ENCODE data around the gene TIMM9. TPM values are rescaled to one million over a fixed set of nuclear protein-coding genes. Genes with fewer than 3 reads are reported as not detected.
"Not testable (repeated sequence)": the region's sequence is repeated elsewhere in the genome, so short reads cannot be mapped to it uniquely, and the experiment has no call there.

Gene TIMM9
- total and polyA plus RNA-seq, 10 donors = 25.3 to 64.1 (median 46.9) TPM

GRCh38 chr14:58367296-58367695, 60.0 kb downstream of the TIMM9 start:
- no peaks in the 10 kb centered on the region for H3K27me3 ChIP-seq (replicated peaks in 1 of 7)
- WGBS, 5 donors = 83 to 95% (median 84%) methylated on average over 3 of the region's 3 CpGs
- no peaks in the 10 kb centered on the region for H3K9me3 ChIP-seq
- intact Hi-C loops (cut with DNase I; ENCODE audit: low total_unique reads) = no loop called here
- H3K27ac ChIP-seq = peak overlapping the region in 3 of 8 donors; percentile 8 to 24 (median 9)
- no peak overlapping the region for H3K4me3 ChIP-seq
- no peak for DNase-seq
- no peaks in the 10 kb centered on the region for H3K4me1 ChIP-seq
- peaks cover 2 to 100% (median 79%) of the 10 kb centered on the region in 6 donors for H3K36me3 ChIP-seq
- TF ChIP-seq, protein P1, sequence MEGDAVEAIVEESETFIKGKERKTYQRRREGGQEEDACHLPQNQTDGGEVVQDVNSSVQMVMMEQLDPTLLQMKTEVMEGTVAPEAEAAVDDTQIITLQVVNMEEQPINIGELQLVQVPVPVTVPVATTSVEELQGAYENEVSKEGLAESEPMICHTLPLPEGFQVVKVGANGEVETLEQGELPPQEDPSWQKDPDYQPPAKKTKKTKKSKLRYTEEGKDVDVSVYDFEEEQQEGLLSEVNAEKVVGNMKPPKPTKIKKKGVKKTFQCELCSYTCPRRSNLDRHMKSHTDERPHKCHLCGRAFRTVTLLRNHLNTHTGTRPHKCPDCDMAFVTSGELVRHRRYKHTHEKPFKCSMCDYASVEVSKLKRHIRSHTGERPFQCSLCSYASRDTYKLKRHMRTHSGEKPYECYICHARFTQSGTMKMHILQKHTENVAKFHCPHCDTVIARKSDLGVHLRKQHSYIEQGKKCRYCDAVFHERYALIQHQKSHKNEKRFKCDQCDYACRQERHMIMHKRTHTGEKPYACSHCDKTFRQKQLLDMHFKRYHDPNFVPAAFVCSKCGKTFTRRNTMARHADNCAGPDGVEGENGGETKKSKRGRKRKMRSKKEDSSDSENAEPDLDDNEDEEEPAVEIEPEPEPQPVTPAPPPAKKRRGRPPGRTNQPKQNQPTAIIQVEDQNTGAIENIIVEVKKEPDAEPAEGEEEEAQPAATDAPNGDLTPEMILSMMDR (IDR thresholded peaks at IDR 0.05 in 8 of 11, conservative IDR thresholded peaks at IDR 0.05 in 3 of 11) = no peak
- peak in 1 of 3 donors; percentile 14 for TF ChIP-seq POLR2AphosphoS5 (IDR thresholded peaks at IDR 0.05)

DNA sequence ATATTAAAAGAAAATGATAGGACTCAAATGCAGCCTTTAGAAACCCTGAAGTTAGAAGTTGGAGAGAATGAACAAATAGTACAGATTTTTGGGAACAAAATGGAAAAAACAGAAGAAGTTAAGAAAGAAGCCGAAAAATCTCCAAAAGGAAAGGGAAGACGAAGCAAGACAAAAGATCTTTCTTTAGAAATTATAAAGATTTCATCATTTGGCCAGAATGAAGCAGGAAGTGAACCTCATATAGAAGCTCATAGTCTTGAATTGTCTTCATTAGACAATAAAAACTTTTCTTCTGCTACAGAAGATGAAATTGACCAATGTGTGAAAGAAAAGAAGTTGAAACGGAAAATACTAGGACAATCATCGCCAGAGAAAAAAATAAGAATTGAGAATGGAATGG, 63.0 kb downstream of the TIMM9 start:
- TF ChIP-seq POLR2AphosphoS5 (IDR thresholded peaks at IDR 0.05) = no peak
- no peak for TF ChIP-seq POLR2A (IDR thresholded peaks at IDR 0.05)
- TF ChIP-seq, protein P1 (IDR thresholded peaks at IDR 0.05 in 8 of 11, conservative IDR thresholded peaks at IDR 0.05 in 3 of 11) = no peak
- peaks cover 0 to 100% (median 82%) of the 10 kb centered on the region in 6 donors for H3K36me3 ChIP-seq
- no peak overlapping the region for H3K27ac ChIP-seq
- H3K4me1 ChIP-seq = no peaks in the 10 kb centered on the region
- no peak overlapping the region for H3K4me3 ChIP-seq
- no peaks in the 10 kb centered on the region for H3K27me3 ChIP-seq (replicated peaks in 1 of 7)
- 71 to 84% (median 81%) methylated on average over 4 of the region's 4 CpGs for WGBS, 5 donors
- H3K9me3 ChIP-seq = no peaks in the 10 kb centered on the region
- DNase-seq = no peak
- intact Hi-C loops (cut with DNase I; ENCODE audit: low total_unique reads) = no loop called here

- intact Hi-C loops (cut with DNase I; ENCODE audit: low total_unique reads) = no loop called here
- H3K36me3 ChIP-seq = peaks cover 0 to 99% (median 72%) of the 10 kb centered on the region in 6 donors
Observed at GRCh38 chr14:58362798-58363412, 64.4 kb downstream of the TIMM9 start.

GRCh38 chr14:58362272-58362671, 65.1 kb downstream of the TIMM9 start:
- DNase-seq; H3K9me3 ChIP-seq; H3K27ac ChIP-seq; intact Hi-C loops (cut with DNase I; ENCODE audit: low total_unique reads); H3K4me3 ChIP-seq; H3K4me1 ChIP-seq; H3K27me3 ChIP-seq (replicated peaks in 1 of 7): not testable (repeated sequence)
- H3K36me3 ChIP-seq = peaks cover 0 to 99% (median 66%) of the 10 kb centered on the region in 6 donors
- 88 to 100% (median 100%) methylated on average over 1 of the region's 1 CpG for WGBS, 5 donors

More at GRCh38 chr14:58362798-58363412, 64.4 kb downstream of the TIMM9 start:
- Histone ChIP-seq H3K4me3 (no peak overlapping the region), H3K27me3 (replicated peaks in 1 of 7) (no peaks in the 10 kb centered on the region), H3K27ac (no peak overlapping the region), H3K4me1 (no peaks in the 10 kb centered on the region), H3K9me3 (no peaks in the 10 kb centered on the region)
- no peak for DNase-seq
- no peak for TF ChIP-seq POLR2AphosphoS5 (IDR thresholded peaks at IDR 0.05)
- TF ChIP-seq, protein P1 (IDR thresholded peaks at IDR 0.05 in 8 of 11, conservative IDR thresholded peaks at IDR 0.05 in 3 of 11) = peak in 5 of 11 experiments; percentile 6 to 43 (median 32)
- WGBS, 5 donors = 87 to 95% (median 95%) methylated on average over 3 of the region's 3 CpGs

Small RNA genes within 50 kb of the gene (small RNA-seq; reads per million reads assigned to genes)
- 0 reads per million in 4 donors for gene HSBP1P1
- 0 reads per million in 4 donors for gene RF00019

Other genes with a start within 250 kb of the TIMM9 start
- 10 to 100 TPM; 42.0 to 69.9 (median 55.5) TPM for gene ACTR10, start 227.4 kb downstream of the TIMM9 start, total RNA-seq
- gene ACTR10, start 227.4 kb downstream of the TIMM9 start, polyA plus RNA-seq = 10 to 100 TPM; 55.7 to 74.5 (median 60.1) TPM
- 100 to 1,000 TPM in 5 of 7 donors, 10 to 100 TPM in 2; 91.7 to 156 (median 122) TPM for gene PSMA3, start 182.7 kb downstream of the TIMM9 start, total RNA-seq
- 100 to 1,000 TPM; 108 to 162 (median 119) TPM for gene PSMA3, start 182.7 kb downstream of the TIMM9 start, polyA plus RNA-seq
- 10 to 100 TPM; 34.5 to 55.0 (median 51.6) TPM for gene ARID4A, start 129.0 kb downstream of the TIMM9 start, total RNA-seq
- 1 to 10 TPM; 7.3 to 9.4 (median 8.3) TPM for gene ARID4A, start 129.0 kb downstream of the TIMM9 start, polyA plus RNA-seq
- gene TOMM20L, start 31.6 kb downstream of the TIMM9 start, total RNA-seq = 1 to 10 TPM in 1 of 7 donors, under 1 TPM in 1, not detected in 5; 0.95 to 1.1 TPM
- under 1 TPM in 1 of 3 donors, not detected in 2; 0.29 TPM for gene TOMM20L, start 31.6 kb downstream of the TIMM9 start, polyA plus RNA-seq
- gene KIAA0586, start 188 bp upstream of the TIMM9 start, total RNA-seq = 10 to 100 TPM; 17.1 to 27.5 (median 22.7) TPM
- gene KIAA0586, start 188 bp upstream of the TIMM9 start, polyA plus RNA-seq = 1 to 10 TPM; 4.7 to 5.5 (median 5.3) TPM
- gene DACT1, start 210.4 kb upstream of the TIMM9 start, total RNA-seq = 10 to 100 TPM in 4 of 7 donors, 1 to 10 TPM in 3; 4.6 to 23.4 (median 10.4) TPM
- gene DACT1, start 210.4 kb upstream of the TIMM9 start, polyA plus RNA-seq = 1 to 10 TPM; 1.3 to 2.6 (median 2.2) TPM

Data from spleen (tissue), 11 donors.